ENCODE results near the gene RRM2. TPM values are rescaled to one million over a fixed set of nuclear protein-coding genes. Genes with fewer than 3 reads are reported as not detected.

RRM2 gene
- total RNA-seq, 1 experiment from 2014 or later, result 163 TPM

DNA sequence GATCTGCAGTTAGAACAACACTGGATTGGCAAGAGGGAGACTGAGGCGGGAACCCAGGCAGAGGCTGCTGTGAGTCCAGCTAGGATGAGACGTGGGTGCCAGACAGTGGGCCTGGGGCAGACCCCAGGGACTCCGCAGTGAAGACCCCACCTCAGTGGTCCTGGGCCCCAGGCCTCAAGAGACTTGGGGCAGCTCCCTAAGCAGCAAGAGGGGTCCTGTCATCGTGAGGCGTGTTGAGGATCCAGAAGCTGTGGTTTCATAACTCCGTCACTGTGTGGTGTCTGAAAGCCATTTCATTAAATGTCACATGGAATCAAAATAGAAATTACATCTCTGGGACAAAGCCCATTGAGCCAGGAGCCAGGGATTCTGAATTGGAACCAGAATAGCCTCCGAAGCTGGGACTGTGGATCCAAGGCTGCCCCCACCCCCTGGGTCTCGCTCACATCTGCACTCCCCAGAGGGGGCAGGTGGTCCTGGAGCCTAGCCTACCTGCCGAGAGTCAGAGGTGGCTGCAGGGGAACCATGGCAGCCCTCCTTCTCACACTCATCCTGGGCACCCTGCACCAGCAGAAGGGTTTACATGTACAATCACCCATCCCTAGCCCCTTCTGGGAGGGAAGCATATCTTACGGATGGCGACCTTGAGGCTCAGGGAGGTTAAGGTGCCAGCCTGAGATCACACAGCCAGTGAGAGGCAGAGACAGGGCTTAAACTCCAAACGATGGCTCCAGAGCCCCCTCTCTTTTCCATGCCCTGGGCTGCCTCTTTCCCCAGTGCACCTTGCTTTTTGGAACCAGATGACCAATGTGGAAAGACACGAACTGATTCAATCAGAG lies 23.2 kb downstream of the RRM2 start:
- Histone ChIP-seq H4K5ac (ENCODE audit: insufficient read length, low read depth, low read length) (no peak overlapping the region), H4K8ac (replicated peaks; ENCODE audit: insufficient read length, low read depth, low read length) (no peak overlapping the region), H3K18ac (ENCODE audit: insufficient read length, low read depth, low read length) (no peak overlapping the region), H3T11ph (ENCODE audit: low read length) (no peak overlapping the region), H3K27me3 (ENCODE audit: insufficient read depth, low read length) (no peaks in the 10 kb centered on the region), H2BK12ac (ENCODE audit: insufficient read length, low read depth, low read length) (no peak overlapping the region), H3K23me2 (ENCODE audit: insufficient read length, low read depth, low read length, poor library complexity, severe bottlenecking) (no peaks in the 10 kb centered on the region), H4K20me1 (ENCODE audit: control insufficient read depth, insufficient read depth, insufficient read length) (no peaks in the 10 kb centered on the region), H2BK120ac (ENCODE audit: low read depth, low read length, poor library complexity, severe bottlenecking) (no peak overlapping the region), H3K14ac (ENCODE audit: insufficient read depth, low read length) (no peak overlapping the region), H2BK5ac (ENCODE audit: insufficient read length, low read length) (no peak overlapping the region), H3K79me2 (ENCODE audit: insufficient read depth, low read length) (no peaks in the 10 kb centered on the region), H3K9me3 (ENCODE audit: control insufficient read depth, low read depth, low read length) (no peaks in the 10 kb centered on the region), H3K56ac (ENCODE audit: insufficient read length, low read depth, low read length) (no peak overlapping the region), H3K27ac (ENCODE audit: insufficient read length, low read depth, low read length) (no peak overlapping the region), H3K4ac (ENCODE audit: low read depth, low read length) (no peak overlapping the region), H3K23ac (ENCODE audit: insufficient read length, low read depth, low read length) (no peak overlapping the region), H2AFZ (ENCODE audit: low read length) (no peak overlapping the region), H3K4me2 (ENCODE audit: insufficient read depth, insufficient read length, low read length) (no peak overlapping the region), H2AK5ac (ENCODE audit: insufficient read length, low read length) (no peak overlapping the region), H3K79me1 (ENCODE audit: insufficient read depth, low read depth, low read length, poor library complexity, severe bottlenecking) (no peaks in the 10 kb centered on the region), H3K9ac (ENCODE audit: extremely low read depth, insufficient read length, low read length) (no peak overlapping the region), H3K4me1 (ENCODE audit: insufficient read depth, low read length) (no peaks in the 10 kb centered on the region), H4K91ac (ENCODE audit: insufficient read length, low read depth, low read length) (no peak overlapping the region), H2BK20ac (ENCODE audit: low read depth, low read length, poor library complexity, severe bottlenecking) (no peak overlapping the region), H2BK15ac (ENCODE audit: low read depth, low read length) (no peak overlapping the region)
- no peaks in the 10 kb centered on the region for H3K4me1 Mint-ChIP-seq
- TF ChIP-seq CTCF (conservative IDR thresholded peaks at IDR 0.05), result no peak
- H3K27ac Mint-ChIP-seq, result no peak overlapping the region
- H3K27me3 Mint-ChIP-seq (ENCODE audit: low read depth), result no peaks in the 10 kb centered on the region
- H3K36me3 Mint-ChIP-seq (ENCODE audit: insufficient read depth in 1 of 3, low read depth in 3 of 3), result peaks cover 13 to 50% (median 43%) of the 10 kb centered on the region in 3 experiments; a peak in 6 of 7 replicates
- no peak for DNase-seq
- no peak overlapping the region for H3K4me3 Mint-ChIP-seq
- no peaks in the 10 kb centered on the region for H3K9me3 Mint-ChIP-seq
- WGBS (ENCODE audit: extremely low coverage, insufficient read length, low lambda C conversion rate), result no CpG with 5 or more reads among the region's 13 CpGs
